Stimulated activated naive CD8-positive, alpha-beta T cell treated with anti-CD3 and anti-CD28 coated beads, Interleukin-15, amount 100 ng/mL, for 72 hours (primary cell): Measurements from ENCODE around the gene CERS2.
A peak's percentile ranks its signal among the peaks of the same experiment; 100 is the strongest.

Source experiments
- ATAC-seq: fragments of 150-1000 bp; cut with Tn5 transposase; 2 replicates; pipeline ENCODE4 v1.10.0; 2021; ENCODE audit warnings: mild to moderate bottlenecking, moderate library complexity
- DNase-seq, 2 donors: peaks; one replicate each; pipeline ENCODE4 v3.0.0; 2021 to 2022
- H3K27ac Mint-ChIP-seq, 2 donors: one replicate each; pipeline ENCODE4 v1.8.0; 2022; ENCODE audit warnings: mild to moderate bottlenecking in 2 of 2, mixed read lengths in 2 of 2, moderate library complexity in 2 of 2
- H3K27me3 Mint-ChIP-seq: one replicate; pipeline ENCODE4 v1.8.0; 2022; ENCODE audit warnings: mixed read lengths
- H3K4me1 Mint-ChIP-seq: one replicate; pipeline ENCODE4 v1.8.0; 2022; ENCODE audit warnings: mild to moderate bottlenecking, mixed read lengths
- H3K4me3 Mint-ChIP-seq, 2 donors: one replicate each; pipeline ENCODE4 v1.8.0; 2022; ENCODE audit warnings: mild to moderate bottlenecking in 2 of 2, mixed read lengths in 2 of 2, moderate library complexity in 1 of 2
- H3K9me3 Mint-ChIP-seq, 2 donors: one replicate each; pipeline ENCODE4 v1.8.0; 2022; ENCODE audit warnings: mixed read lengths in 2 of 2

The CERS2 gene, protein sequence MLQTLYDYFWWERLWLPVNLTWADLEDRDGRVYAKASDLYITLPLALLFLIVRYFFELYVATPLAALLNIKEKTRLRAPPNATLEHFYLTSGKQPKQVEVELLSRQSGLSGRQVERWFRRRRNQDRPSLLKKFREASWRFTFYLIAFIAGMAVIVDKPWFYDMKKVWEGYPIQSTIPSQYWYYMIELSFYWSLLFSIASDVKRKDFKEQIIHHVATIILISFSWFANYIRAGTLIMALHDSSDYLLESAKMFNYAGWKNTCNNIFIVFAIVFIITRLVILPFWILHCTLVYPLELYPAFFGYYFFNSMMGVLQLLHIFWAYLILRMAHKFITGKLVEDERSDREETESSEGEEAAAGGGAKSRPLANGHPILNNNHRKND

DNA sequence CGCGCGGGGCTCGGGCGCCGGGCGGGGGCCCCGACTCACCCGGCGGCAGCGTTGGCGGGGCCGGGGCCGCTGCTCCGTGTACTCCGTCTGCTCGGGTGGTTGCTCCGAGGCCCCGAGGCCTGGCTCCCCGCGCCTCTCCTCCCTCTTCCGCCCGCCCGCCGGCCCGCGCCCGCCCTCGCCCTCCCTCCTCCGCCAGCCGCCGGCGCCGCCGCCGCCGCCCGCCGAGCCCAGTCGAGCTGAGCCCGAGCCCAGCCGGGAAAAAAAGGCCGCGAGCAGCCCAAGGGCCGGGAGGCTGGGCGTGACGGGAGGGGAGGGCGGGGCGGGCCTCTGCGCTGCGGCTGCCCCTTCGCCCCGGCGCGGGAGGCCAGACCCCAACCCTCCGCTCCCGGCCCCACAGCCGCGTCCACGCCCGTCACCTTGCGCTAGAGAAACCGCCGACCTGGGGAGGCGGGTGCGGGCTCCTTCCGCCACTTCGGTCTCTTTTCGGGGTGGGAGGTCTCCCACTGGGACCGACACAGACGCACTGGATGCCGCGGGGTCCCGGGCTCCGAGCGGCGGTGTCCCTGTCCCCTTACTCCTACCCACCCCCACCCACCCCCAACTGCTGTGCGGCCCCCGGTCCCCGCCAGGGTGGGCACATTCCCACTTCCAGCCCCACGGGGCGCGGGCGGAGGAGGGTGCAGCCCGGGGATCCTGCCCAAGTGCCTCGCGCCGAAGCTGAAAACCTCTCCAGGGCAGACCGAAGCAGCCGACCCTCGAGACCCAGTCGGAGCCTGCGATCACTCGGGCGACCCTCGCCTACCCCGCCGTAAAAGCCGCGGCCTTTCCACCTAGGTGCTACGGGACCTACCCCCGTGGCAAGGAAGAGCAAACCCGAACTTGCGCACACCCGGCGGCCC lies at the start of gene CERS2:
CERS2 (minus strand) TSS at position 256 of the 899 bp plus-strand sequence. CDS start 5,745 bp downstream, outside the sequence.
- Mint-ChIP-seq H3K4me1 (peaks cover 85% of the 10 kb centered on the region), H3K27ac (peak within 1 kb of the TSS; percentile 93 to 94), H3K4me3 (peak within 1 kb of the TSS; percentile 92 to 94), H3K9me3 (no peaks in the 10 kb centered on the region), H3K27me3 (no peaks in the 10 kb centered on the region)
- ATAC-seq (peak; percentile 59), DNase-seq (peak; percentile 68 to 70)

DNA sequence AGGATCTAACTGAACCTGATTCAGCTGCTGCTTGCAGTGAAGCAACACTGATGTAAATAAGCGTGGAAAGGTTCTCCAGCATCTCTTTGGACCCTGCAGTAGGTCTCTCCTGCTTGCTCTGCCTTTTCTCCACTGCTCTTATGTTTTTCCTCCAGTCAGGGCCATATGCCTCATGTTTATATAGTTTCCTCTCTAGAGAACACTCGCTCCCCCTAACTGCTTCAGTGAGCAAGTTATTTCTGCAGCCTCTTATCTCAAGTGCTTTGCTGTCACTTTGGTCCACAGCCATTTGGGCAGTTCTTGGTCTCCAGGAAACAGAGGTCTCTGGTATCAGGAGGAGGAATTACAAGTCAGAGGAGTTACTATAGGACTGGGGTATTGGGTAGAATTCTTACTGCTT lies 38.9 kb upstream of the CERS2 start:
- Mint-ChIP-seq H3K9me3 (no peaks in the 10 kb centered on the region), H3K4me1 (peaks cover 48% of the 10 kb centered on the region), H3K4me3 (no peak overlapping the region), H3K27ac (peak overlapping the region; percentile 5 to 42), H3K27me3 (no peaks in the 10 kb centered on the region)
- ATAC-seq (no peak), DNase-seq (no peak)

DNA sequence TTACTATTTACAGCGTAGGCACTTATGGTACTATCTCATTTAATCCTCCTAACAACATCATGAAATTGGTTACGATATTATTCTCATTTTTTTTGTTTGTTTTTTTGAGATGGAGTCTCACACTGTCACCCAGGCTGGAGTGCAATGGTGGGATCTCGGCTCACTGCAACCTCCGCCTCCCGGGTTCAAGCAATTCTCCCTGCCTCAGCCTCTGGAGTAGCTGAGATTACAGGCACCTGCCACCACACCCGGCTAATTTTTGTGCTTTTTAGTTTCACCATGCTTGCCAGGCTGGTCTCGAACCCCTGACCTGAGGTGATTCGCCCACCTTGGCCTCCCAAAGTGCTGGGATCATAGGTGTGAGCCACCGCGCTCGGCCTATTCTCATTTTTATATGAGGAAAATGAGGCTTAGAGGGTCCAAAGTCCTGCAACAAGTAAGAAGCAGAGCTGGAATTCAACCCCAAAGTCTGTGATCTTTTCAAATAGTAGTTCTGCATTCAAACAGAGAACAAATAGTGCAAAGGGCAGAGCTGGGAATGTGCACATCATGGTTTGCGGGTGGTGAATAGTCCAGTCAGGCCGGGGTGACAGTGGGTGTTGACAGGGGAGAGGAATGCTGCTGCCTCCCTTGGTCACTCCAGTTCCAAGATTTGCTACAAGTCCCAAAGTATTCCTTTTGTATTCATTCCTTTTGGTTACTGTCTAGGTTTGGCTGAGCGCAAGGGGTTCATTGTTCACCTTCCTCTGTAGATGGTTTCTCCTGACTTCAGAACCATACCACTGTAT lies 38.2 kb upstream of the CERS2 start:
- ATAC-seq (no peak), DNase-seq (no peak)
- Mint-ChIP-seq H3K4me1 (peaks cover 52% of the 10 kb centered on the region), H3K9me3 (no peaks in the 10 kb centered on the region), H3K4me3 (no peak overlapping the region), H3K27ac (no peak overlapping the region), H3K27me3 (no peaks in the 10 kb centered on the region)

DNA sequence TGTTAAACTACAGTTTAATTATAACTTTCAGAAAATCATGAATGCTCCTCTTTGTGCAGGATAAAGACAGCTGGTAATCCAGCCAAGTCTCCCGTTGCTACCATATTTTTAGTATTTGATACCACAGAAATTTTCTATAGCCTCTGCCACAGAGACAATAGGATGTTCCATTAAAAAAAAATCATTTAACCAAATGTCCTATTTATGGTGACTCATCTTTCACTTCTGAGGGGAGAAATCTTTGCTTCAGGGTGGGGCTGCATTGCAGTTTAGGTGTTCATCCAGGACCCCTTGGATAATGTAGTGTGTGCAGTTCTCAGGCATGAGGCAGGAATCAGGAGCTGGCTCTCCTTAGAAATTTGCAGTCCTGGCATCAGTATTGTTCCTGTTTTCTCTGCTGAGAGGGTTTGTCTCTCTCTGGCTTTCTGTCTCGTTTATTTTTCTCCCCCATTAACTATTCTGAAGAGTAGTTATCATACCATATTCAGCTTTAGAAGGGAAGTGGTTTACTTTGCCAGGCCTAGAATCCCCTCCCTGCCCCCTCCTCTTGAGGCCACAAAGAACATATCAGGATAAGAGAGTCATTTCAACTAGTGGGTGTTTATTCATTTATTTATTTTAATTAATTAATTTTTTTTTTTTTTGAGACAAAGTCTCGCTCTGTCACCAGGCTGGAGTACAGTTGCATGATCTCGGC lies 36.7 kb upstream of the CERS2 start:
- no peaks in the 10 kb centered on the region for H3K27me3 Mint-ChIP-seq
- ATAC-seq: no peak
- no peak for DNase-seq
- H3K4me3 Mint-ChIP-seq: peak overlapping the region; percentile 45 to 46
- H3K9me3 Mint-ChIP-seq: no peaks in the 10 kb centered on the region
- H3K4me1 Mint-ChIP-seq: peaks cover 68% of the 10 kb centered on the region
- peak overlapping the region in 1 of 2 donors; percentile 75 for H3K27ac Mint-ChIP-seq

DNA sequence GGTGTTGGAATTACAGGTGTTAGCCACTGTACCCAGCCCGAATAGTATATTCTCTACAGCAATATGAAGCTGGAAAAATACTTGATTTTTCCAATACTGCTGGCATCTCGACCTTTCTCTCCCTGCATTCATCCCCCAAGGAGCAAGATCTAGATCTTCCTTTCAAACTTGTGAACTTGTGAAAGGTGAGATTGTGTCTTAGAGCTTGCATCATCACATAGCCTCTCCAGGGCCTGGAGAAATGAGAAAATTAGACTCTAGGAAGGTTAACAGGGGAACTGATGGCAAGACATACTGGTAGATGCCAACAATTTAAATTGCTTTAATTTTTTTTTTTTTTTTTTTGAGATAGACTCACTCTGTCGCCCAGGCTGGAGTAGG lies 35.7 kb upstream of the CERS2 start:
- H3K27ac Mint-ChIP-seq: no peak overlapping the region
- ATAC-seq: no peak
- DNase-seq: no peak
- no peaks in the 10 kb centered on the region for H3K9me3 Mint-ChIP-seq
- H3K4me1 Mint-ChIP-seq: peaks cover 76% of the 10 kb centered on the region
- H3K27me3 Mint-ChIP-seq: no peaks in the 10 kb centered on the region
- peak overlapping the region; percentile 31 to 100 for H3K4me3 Mint-ChIP-seq

DNA sequence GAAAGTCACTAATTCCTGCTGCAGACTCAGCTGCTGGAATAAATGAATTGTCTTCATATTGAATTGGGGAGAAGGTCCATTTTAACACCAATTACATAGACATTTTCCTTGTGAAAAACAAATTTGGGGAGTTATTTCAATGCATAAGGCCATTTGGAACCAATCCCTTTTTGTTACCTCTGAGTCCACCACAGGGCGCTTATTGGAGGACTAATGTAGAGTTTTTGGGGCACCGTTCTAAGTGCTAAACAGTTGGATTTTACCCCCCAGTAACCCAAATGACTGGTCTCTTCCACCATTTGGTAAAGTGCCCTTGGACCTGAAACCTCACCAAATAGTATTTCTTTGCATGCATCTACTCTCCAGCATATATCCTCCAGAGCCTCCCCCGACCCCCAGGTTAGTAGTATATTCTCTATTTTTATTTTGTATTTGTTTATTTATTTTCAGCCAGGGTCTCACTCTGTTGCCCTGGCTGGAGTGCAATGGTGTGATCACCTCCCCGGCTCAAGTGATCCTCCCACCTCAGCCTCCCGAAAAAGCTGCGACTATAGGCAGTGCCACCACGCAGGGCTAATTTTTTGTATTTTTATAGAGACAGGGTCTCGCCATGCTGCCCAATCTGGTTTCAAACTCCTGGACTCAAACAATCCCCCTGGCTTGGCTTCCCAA lies 35.2 kb upstream of the CERS2 start:
- Mint-ChIP-seq H3K4me1 (peaks cover 81% of the 10 kb centered on the region), H3K27me3 (no peaks in the 10 kb centered on the region), H3K4me3 (peak overlapping the region; percentile 98 to 100), H3K27ac (no peak overlapping the region), H3K9me3 (no peaks in the 10 kb centered on the region)
- ATAC-seq (no peak), DNase-seq (no peak)

DNA sequence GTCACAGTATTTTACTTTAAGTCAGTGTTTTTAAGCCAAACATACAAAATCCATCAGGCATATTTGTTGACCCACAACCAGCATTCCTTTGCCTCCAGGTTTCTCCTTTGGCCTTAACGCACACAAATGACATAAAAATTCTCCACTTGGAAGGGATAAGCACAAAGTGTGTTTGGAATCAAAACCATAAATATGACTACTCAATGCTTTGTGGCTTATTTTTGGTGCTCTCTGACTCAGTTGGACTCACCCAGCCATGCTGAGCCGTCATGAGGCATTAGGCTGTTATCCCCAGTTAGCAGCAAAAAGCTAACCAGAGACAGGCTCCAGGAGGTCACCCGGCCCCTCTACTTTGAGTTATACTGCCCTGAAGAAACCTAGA lies 34.6 kb upstream of the CERS2 start:
- DNase-seq (no peak), ATAC-seq (no peak)
- Mint-ChIP-seq H3K9me3 (no peaks in the 10 kb centered on the region), H3K4me1 (peaks cover 88% of the 10 kb centered on the region), H3K27ac (peak overlapping the region; percentile 98 to 99), H3K4me3 (peak overlapping the region; percentile 98 to 100), H3K27me3 (no peaks in the 10 kb centered on the region)

DNA sequence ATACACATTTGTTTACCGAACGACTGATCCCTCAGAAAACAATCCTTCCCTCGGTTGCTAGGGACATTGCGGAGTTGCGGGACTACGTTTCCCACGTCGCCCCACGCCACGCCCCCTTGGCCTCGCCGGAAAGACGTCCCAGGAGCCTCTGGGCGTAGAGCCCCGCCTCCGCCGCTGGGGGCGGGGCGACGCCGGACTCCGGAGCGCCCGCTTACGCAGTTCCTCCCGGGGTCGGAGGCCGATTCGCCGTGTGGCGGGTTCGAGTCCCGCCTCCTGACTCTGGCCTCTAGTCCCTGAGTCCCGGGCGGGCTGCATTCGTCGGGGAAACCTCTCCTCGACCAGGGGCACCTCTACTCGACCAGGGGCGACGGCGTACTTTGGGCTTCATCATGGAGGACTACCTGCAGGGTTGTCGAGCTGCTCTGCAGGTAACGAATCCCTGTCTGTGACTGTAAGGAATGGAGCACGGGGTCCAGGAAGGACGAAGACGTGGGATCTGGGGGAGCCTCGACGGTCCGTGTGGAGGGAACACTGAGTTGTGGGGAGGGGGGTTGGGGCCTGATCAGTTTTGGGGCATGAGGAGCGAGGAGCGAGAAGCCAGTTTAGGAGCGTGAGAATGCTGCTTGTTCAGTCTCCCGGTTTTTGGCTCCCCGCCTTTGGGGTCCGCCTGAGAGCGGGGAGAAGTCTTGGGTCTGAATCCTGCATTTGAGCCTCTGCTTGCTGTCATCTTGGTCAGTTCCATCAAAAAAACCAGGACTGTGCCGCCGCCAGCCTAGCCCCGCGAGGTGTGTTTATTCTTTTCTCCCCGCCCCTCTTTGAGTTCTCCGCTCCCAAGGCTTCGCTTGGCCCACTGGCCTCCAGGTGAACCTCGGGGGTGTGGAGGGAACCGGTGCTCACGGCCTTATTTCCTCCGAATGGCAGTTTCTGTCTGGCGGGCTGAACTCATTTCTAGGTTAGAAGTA lies 33.9 kb upstream of the CERS2 start, which contains the start of gene PRUNE1:
PRUNE1 (plus strand) TSS at position 206 of the 962 bp plus-strand sequence; CDS start at position 390, 184 bp downstream.
- DNase-seq: peak; percentile 92 to 95
- Mint-ChIP-seq H3K27me3 (no peaks in the 10 kb centered on the region), H3K27ac (peak within 1 kb of the TSS; percentile 98 to 99), H3K4me3 (peak within 1 kb of the TSS; percentile 98 to 100), H3K9me3 (no peaks in the 10 kb centered on the region), H3K4me1 (peaks cover 92% of the 10 kb centered on the region)
- peak; percentile 89 for ATAC-seq

DNA sequence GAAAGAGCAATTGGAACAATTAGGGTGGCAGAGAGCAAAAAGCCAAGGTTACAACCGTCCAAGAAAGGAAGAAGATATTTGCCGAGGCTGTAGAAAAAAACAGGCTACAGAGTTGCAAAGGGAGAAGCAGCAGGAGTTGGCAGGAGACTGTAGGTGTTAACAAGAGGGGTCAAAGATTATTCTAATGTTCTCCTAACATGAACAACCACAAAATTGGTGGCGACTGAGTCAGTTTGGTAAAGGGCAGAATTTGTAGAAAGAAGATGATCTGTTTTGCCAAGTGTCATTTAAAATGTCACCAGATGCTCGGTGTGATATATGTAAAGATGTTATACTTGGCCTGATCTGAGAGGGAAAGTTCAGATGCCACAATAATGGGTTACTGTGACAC lies 33.2 kb upstream of the CERS2 start:
- DNase-seq: no peak
- no peaks in the 10 kb centered on the region for H3K27me3 Mint-ChIP-seq
- H3K27ac Mint-ChIP-seq: peak overlapping the region; percentile 98 to 99

DNA sequence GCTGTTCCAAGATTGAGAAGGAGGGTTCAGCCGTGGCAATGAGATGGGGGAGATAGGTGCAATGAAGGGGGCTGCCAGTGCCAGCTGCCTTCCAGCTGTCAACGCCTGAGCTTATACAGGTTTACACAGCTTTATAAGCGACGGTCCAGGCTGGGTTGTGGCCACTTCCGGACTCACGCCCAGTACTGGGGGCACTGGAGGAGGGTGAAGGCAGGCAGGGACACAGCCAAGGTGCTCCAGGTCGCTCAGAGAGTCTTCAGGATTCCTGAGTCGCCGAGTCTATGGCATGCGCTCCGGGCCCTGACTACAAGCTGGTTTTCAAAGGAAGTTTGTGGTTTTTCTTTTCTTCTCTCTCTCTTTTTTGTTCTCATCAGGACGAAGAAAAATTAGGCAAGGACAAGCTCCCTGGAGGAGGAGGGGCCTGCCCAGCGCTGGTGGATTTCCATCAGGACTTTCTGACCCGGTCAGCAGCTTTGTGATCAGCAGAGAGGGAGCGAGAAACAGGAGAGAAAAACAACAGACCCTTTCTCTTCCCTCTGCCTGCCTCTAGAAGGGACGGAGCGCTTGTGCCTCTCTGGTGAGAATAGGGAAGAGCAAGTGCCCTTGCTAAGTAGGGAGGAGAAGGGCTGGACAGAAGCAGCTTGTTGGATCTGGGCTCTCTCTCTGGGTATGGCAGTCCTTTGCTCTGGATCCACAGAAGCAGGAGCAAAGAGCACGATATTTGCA lies 31.9 kb upstream of the CERS2 start, which contains the start of gene MINDY1:
MINDY1 (minus strand) TSS at position 576 of the 726 bp plus-strand sequence. CDS start 4,285 bp downstream, outside the sequence.
- Mint-ChIP-seq H3K27me3 (no peaks in the 10 kb centered on the region), H3K4me1 (peaks cover 96% of the 10 kb centered on the region), H3K9me3 (no peaks in the 10 kb centered on the region), H3K27ac (peak within 1 kb of the TSS; percentile 98 to 99), H3K4me3 (peak within 1 kb of the TSS; percentile 98 to 100)
- ATAC-seq (peak; percentile 67), DNase-seq (peak; percentile 32 to 59)

More for the DNA sequence above, 33.2 kb upstream of the CERS2 start:
- H3K9me3 Mint-ChIP-seq: no peaks in the 10 kb centered on the region
- H3K4me3 Mint-ChIP-seq: peak overlapping the region; percentile 98 to 100
- H3K4me1 Mint-ChIP-seq: peaks cover 93% of the 10 kb centered on the region
- ATAC-seq: no peak

DNA sequence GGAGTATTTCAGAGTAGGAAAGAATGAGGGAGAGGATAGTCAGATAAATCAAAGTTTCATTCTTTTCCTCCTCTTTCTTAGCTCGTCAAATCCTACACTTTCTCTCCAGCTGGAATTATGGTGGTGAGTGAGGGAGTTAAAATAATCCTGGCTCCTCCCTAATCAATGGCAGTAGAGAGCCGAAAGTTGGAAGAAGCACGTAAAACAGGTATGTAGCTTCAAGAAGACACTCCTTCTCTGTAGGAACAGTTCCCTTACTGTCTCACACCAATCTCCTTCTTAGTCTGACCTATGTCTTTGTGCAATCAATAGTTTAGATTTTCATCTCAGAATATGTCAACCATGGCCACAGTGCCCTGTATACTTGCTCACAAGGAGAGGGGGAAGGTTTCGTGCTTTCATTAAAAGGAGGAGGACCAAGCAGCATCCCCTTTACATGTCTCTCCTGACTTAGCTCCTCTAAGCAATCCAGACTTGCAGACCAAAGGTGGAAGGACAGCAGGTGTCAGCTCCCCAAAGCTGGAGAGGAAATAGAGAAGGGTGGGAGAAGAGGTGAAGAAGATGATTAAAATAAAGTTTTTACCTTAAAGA lies 31.2 kb upstream of the CERS2 start:
- Mint-ChIP-seq H3K4me1 (peaks cover 96% of the 10 kb centered on the region), H3K9me3 (no peaks in the 10 kb centered on the region), H3K27me3 (no peaks in the 10 kb centered on the region), H3K4me3 (peak overlapping the region; percentile 98 to 100), H3K27ac (peak overlapping the region; percentile 98 to 99)
- DNase-seq (no peak), ATAC-seq (no peak)

DNA sequence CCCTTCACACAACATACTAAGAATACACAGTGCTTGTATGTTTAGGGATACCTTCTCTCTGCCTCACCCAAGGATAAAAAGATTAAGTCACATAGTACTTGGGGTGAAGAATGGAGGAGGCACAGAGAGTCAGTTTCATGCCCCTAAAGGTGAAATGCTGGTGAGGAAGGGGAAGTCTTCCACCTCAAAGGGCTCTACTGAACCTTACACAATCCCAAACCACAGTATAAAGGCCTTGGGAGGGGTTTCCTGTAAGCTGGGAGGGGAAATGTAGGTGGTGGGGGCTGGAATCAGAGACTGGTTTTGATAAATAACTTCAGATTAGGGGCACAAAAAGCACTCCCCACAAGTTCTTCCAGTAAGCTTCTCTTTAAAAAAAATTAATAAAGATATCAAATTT lies 28.5 kb upstream of the CERS2 start:
- H3K27ac Mint-ChIP-seq: peak overlapping the region in 1 of 2 donors; percentile 30
- H3K27me3 Mint-ChIP-seq: no peaks in the 10 kb centered on the region
- H3K4me3 Mint-ChIP-seq: peak overlapping the region; percentile 39 to 66
- DNase-seq (no peak), ATAC-seq (no peak)
- H3K9me3 Mint-ChIP-seq: no peaks in the 10 kb centered on the region
- peaks cover 88% of the 10 kb centered on the region for H3K4me1 Mint-ChIP-seq
